GM23248 (cell line): ENCODE data around the gene SKIDA1.

Experiments
- EZH2 ChIP-seq: fragments of 200-600 bp; sonication (generic); IDR thresholded peaks from 2 replicates; pipeline ENCODE4 v1.6.1; 2018; ENCODE audit warnings: antibody characterized with exemption, mild to moderate bottlenecking; ENCODE audit not compliant: insufficient read depth, poor library complexity, severe bottlenecking
- EZH2phosphoT487 ChIP-seq: fragments of 200-600 bp; sonication (generic); IDR thresholded peaks from 2 replicates; pipeline ENCODE4 v1.6.1; 2018; ENCODE audit warnings: antibody characterized with exemption, moderate library complexity, mild to moderate bottlenecking, low read depth; ENCODE audit not compliant: insufficient read depth

- TF ChIP-seq EZH2 (no peak), EZH2phosphoT487 (no peak)
Measured at GRCh38 chr10:21511095-21511570, 14.3 kb downstream of the SKIDA1 start.
